GM23248 (cell line): ENCODE results near the gene PON1.

Experiments
- EZH2 ChIP-seq: fragments of 200-600 bp; sonication (generic); IDR thresholded peaks from 2 replicates; pipeline ENCODE4 v1.6.1; 2018; ENCODE audit warnings: antibody characterized with exemption, mild to moderate bottlenecking; ENCODE audit not compliant: insufficient read depth, poor library complexity, severe bottlenecking
- EZH2phosphoT487 ChIP-seq: fragments of 200-600 bp; sonication (generic); IDR thresholded peaks from 2 replicates; pipeline ENCODE4 v1.6.1; 2018; ENCODE audit warnings: antibody characterized with exemption, moderate library complexity, mild to moderate bottlenecking, low read depth; ENCODE audit not compliant: insufficient read depth

- no peak for TF ChIP-seq EZH2phosphoT487
- TF ChIP-seq EZH2, result no peak
Measured at GRCh38 chr7:95357623-95358022, 33.3 kb upstream of the PON1 start.
